ENCODE measurements around the gene KIAA1191.

The KIAA1191 gene

DNA sequence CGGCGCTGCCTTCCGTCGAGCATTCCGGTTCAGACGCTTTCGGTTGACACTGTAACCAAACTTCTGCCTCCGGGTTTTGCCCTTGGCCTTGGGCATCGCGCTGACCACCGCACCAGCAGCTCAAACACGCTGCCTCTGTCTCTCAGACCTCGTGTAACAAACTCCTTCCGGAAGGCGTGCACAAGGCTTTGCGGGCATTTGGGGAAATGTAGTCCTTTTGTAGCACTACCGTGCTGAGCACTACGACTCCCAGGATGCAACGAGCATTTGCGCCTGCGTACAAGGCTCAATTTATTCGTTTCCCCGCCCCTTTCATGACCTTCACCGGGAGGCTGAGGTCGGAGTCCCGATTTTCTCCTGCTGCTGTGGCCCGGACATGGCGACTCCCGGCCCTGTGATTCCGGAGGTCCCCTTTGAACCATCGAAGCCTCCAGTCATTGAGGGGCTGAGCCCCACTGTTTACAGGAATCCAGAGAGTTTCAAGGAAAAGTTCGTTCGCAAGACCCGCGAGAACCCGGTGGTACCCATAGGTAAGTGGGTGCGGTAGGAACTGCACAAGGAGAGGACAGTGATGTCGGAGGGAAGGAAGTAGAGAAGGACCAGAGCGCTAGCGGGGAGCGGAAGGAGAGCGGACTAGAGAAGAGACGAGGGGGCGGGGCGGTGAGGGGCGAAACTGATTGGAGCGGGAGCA, 27.0 kb upstream of the KIAA1191 start, which contains the start of the genes HIGD2A and NOP16:
Gene HIGD2A (plus strand): TSS at position 308 of the 691 bp plus-strand sequence. CDS start 69 bp downstream, at position 377.
Gene NOP16 (minus strand): TSS at position 155 of the 691 bp plus-strand sequence. CDS start 59 bp downstream, at position 96.
- H2AK5ac ChIP-seq (ENCODE audit: low read depth, low read length) = no peak within 1 kb of the TSS
- H3K18ac ChIP-seq (ENCODE audit: low read length) = peak within 1 kb of the TSS; percentile 76
- H3K9me3 ChIP-seq (replicated peaks in 1 of 2; ENCODE audit: control insufficient read depth in 2 of 2, insufficient read depth in 1 of 2, low read depth in 1 of 2, low read length in 2 of 2) = no peaks in the 10 kb centered on the region
- peaks cover 13 to 65% of the 10 kb centered on the region in 2 donors for H3K36me3 ChIP-seq (replicated peaks in 1 of 2; ENCODE audit: control insufficient read depth in 2 of 2, insufficient read depth in 2 of 2, low read length in 2 of 2)
- peak within 1 kb of the TSS; percentile 98 for H3K4me2 ChIP-seq (ENCODE audit: insufficient read depth, low read length, poor library complexity, severe bottlenecking)
- H3K23ac ChIP-seq (ENCODE audit: low read depth, low read length, poor library complexity) = peak within 1 kb of the TSS; percentile 70
- no peak within 1 kb of the TSS for H2BK120ac ChIP-seq (ENCODE audit: low read depth, low read length)
- H4K91ac ChIP-seq (ENCODE audit: low read depth, low read length, poor library complexity) = no peak within 1 kb of the TSS
- peak within 1 kb of the TSS; percentile 84 to 89 for H3K4me3 ChIP-seq (ENCODE audit: low read length in 2 of 2)
- peak within 1 kb of the TSS; percentile 83 for H2BK5ac ChIP-seq (ENCODE audit: low read length)
- H2BK15ac ChIP-seq (ENCODE audit: low read length) = peak within 1 kb of the TSS; percentile 30
- H3K27ac ChIP-seq (replicated peaks; ENCODE audit: low read length) = peak within 1 kb of the TSS; percentile 90
- H3K27me3 ChIP-seq (ENCODE audit: control insufficient read depth in 3 of 3, insufficient read depth in 3 of 3, low read depth in 1 of 3, low read length in 3 of 3) = no peaks in the 10 kb centered on the region
- peak; percentile 98 for DNase-seq (ENCODE audit: low spot score)
- no peak within 1 kb of the TSS for H2BK12ac ChIP-seq (ENCODE audit: low read length)
- H3K9ac ChIP-seq (ENCODE audit: low read depth, low read length, poor library complexity) = peak within 1 kb of the TSS; percentile 97
- H3K4me1 ChIP-seq (ENCODE audit: control insufficient read depth in 2 of 2, insufficient read depth in 1 of 2, low read depth in 1 of 2, low read length in 2 of 2) = peaks cover 1 to 10% of the 10 kb centered on the region in 2 donors
- peak within 1 kb of the TSS; percentile 92 for H2AFZ ChIP-seq (ENCODE audit: low read length)
- peaks cover 3% of the 10 kb centered on the region for H3K79me1 ChIP-seq (ENCODE audit: low read depth, low read length)
- peak within 1 kb of the TSS; percentile 49 for H3K14ac ChIP-seq (ENCODE audit: low read length)
- WGBS, 2 donors (ENCODE audit: extremely low coverage in 2 of 2, insufficient read length in 2 of 2, insufficient replicate concordance in 1 of 2) = no CpG with 5 or more reads among the region's 47 CpGs
- H4K8ac ChIP-seq (ENCODE audit: low read depth, low read length) = no peak within 1 kb of the TSS
- no peak within 1 kb of the TSS for H3K4ac ChIP-seq (ENCODE audit: low read length)

DNA sequence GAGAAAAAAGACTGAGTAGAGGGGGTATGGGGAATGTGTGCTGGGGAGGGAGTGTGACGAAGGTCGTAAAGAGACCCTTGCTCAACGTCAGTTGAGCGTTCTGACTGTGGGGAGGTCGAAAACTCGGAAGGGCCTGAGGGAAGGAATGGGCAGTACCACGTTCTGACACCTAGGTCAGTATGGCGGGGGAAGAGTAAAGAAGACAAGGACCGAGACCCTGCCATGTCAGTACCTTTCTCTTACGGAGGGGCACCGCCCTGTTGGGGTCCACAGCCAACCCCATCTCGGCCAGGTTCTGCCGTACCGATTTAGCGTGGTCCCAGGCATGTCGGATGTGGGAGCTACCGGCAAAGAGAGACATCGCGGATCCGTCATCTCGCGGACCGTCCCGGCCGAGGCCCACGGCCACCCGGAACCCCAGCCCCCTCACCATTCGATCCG, 26.5 kb upstream of the KIAA1191 start:
- H3K9me3 ChIP-seq (replicated peaks in 1 of 2; ENCODE audit: control insufficient read depth in 2 of 2, insufficient read depth in 1 of 2, low read depth in 1 of 2, low read length in 2 of 2) = no peaks in the 10 kb centered on the region
- peak overlapping the region; percentile 98 for H3K4me2 ChIP-seq (ENCODE audit: insufficient read depth, low read length, poor library complexity, severe bottlenecking)
- no peak overlapping the region for H3K18ac ChIP-seq (ENCODE audit: low read length)
- no peak overlapping the region for H2BK5ac ChIP-seq (ENCODE audit: low read length)
- H2AFZ ChIP-seq (ENCODE audit: low read length) = peak overlapping the region; percentile 92
- H3K4ac ChIP-seq (ENCODE audit: low read length) = no peak overlapping the region
- peak overlapping the region; percentile 82 for H3K9ac ChIP-seq (ENCODE audit: low read depth, low read length, poor library complexity)
- H3K27ac ChIP-seq (replicated peaks; ENCODE audit: low read length) = no peak overlapping the region
- H2BK12ac ChIP-seq (ENCODE audit: low read length) = no peak overlapping the region
- H3K4me3 ChIP-seq (ENCODE audit: low read length in 2 of 2) = peak overlapping the region; percentile 84 to 88
- no peak for DNase-seq (ENCODE audit: low spot score)
- peaks cover 1 to 10% of the 10 kb centered on the region in 2 donors for H3K4me1 ChIP-seq (ENCODE audit: control insufficient read depth in 2 of 2, insufficient read depth in 1 of 2, low read depth in 1 of 2, low read length in 2 of 2)
- peak overlapping the region; percentile 49 for H3K14ac ChIP-seq (ENCODE audit: low read length)
- no peaks in the 10 kb centered on the region for H3K27me3 ChIP-seq (ENCODE audit: control insufficient read depth in 3 of 3, insufficient read depth in 3 of 3, low read depth in 1 of 3, low read length in 3 of 3)
- no peak overlapping the region for H2BK15ac ChIP-seq (ENCODE audit: low read length)
- H4K91ac ChIP-seq (ENCODE audit: low read depth, low read length, poor library complexity) = no peak overlapping the region
- H3K23ac ChIP-seq (ENCODE audit: low read depth, low read length, poor library complexity) = no peak overlapping the region
- H3K79me1 ChIP-seq (ENCODE audit: low read depth, low read length) = peaks cover 3% of the 10 kb centered on the region
- no peak overlapping the region for H2AK5ac ChIP-seq (ENCODE audit: low read depth, low read length)
- no peak overlapping the region for H2BK120ac ChIP-seq (ENCODE audit: low read depth, low read length)
- no peak overlapping the region for H4K8ac ChIP-seq (ENCODE audit: low read depth, low read length)
- no CpG with 5 or more reads among the region's 29 CpGs for WGBS, 2 donors (ENCODE audit: extremely low coverage in 2 of 2, insufficient read length in 2 of 2, insufficient replicate concordance in 1 of 2)
- H3K36me3 ChIP-seq (replicated peaks in 1 of 2; ENCODE audit: control insufficient read depth in 2 of 2, insufficient read depth in 2 of 2, low read length in 2 of 2) = peaks cover 18 to 66% of the 10 kb centered on the region in 2 donors

DNA sequence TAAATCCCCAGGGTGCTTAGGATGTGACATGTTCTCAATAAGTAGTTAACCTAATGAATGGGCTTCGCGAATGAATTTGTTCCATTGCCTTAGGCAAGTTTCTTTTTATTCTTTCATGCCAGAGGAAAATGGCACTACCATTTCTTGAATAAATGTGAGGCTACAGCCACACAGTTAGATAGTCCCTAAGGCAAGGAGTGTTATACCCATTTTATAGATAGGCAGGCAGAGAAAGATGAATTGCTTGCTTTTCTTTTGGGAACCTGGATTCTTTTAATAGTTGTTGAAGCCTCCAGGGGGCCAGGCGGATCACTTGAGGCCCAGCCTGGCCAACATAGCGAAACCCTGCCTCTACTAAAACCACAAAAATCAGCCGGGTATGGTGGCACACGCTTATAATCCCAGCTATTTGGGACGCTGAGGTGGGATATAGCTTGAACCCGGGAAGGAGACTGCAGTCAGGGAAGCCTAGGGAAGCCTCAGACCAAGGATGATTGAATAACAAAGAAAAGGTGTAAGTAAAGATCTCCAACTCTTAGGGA, 25.9 kb upstream of the KIAA1191 start:
- Histone ChIP-seq H4K91ac (ENCODE audit: low read depth, low read length, poor library complexity) (no peak overlapping the region), H3K14ac (ENCODE audit: low read length) (no peak overlapping the region), H2BK15ac (ENCODE audit: low read length) (no peak overlapping the region), H3K4me3 (ENCODE audit: low read length in 2 of 2) (peak overlapping the region; percentile 46 to 84), H2BK12ac (ENCODE audit: low read length) (no peak overlapping the region), H2BK5ac (ENCODE audit: low read length) (no peak overlapping the region), H3K4me2 (ENCODE audit: insufficient read depth, low read length, poor library complexity, severe bottlenecking) (peak overlapping the region; percentile 98), H4K8ac (ENCODE audit: low read depth, low read length) (no peak overlapping the region), H2AFZ (ENCODE audit: low read length) (peak overlapping the region; percentile 92), H3K36me3 (replicated peaks in 1 of 2; ENCODE audit: control insufficient read depth in 2 of 2, insufficient read depth in 2 of 2, low read length in 2 of 2) (peaks cover 19 to 67% of the 10 kb centered on the region in 2 donors), H3K27me3 (ENCODE audit: control insufficient read depth in 3 of 3, insufficient read depth in 3 of 3, low read depth in 1 of 3, low read length in 3 of 3) (no peaks in the 10 kb centered on the region), H3K9me3 (replicated peaks in 1 of 2; ENCODE audit: control insufficient read depth in 2 of 2, insufficient read depth in 1 of 2, low read depth in 1 of 2, low read length in 2 of 2) (no peaks in the 10 kb centered on the region), H2AK5ac (ENCODE audit: low read depth, low read length) (no peak overlapping the region), H3K79me1 (ENCODE audit: low read depth, low read length) (peaks cover 3% of the 10 kb centered on the region), H3K4me1 (ENCODE audit: control insufficient read depth in 2 of 2, insufficient read depth in 1 of 2, low read depth in 1 of 2, low read length in 2 of 2) (peaks cover 1 to 10% of the 10 kb centered on the region in 2 donors), H3K9ac (ENCODE audit: low read depth, low read length, poor library complexity) (no peak overlapping the region), H3K23ac (ENCODE audit: low read depth, low read length, poor library complexity) (no peak overlapping the region), H3K18ac (ENCODE audit: low read length) (no peak overlapping the region), H3K27ac (replicated peaks; ENCODE audit: low read length) (no peak overlapping the region), H2BK120ac (ENCODE audit: low read depth, low read length) (no peak overlapping the region), H3K4ac (ENCODE audit: low read length) (no peak overlapping the region)
- WGBS, 2 donors (ENCODE audit: extremely low coverage in 2 of 2, insufficient read length in 2 of 2, insufficient replicate concordance in 1 of 2) = no CpG with 5 or more reads among the region's 8 CpGs
- DNase-seq (ENCODE audit: low spot score) = no peak

DNA sequence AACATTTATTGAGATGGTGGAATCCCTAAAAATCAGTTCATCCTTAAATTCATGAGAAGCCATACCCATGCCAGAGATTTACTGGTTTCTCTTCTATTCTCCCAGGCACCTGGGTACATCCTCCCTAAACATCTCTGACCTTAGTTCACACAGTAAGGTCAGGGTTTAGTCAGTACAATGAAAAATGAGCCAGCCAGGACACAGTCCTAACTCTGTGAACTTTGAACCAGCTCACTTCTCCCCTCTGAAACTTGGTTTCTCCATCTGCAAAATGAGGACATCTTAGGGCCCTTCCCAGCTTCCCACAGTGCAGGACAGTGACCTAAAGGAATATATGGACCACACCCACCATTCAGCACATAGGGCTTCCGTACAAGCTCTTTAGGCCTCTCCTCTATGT, 24.9 kb upstream of the KIAA1191 start:
- Histone ChIP-seq H3K27me3 (ENCODE audit: control insufficient read depth in 3 of 3, insufficient read depth in 3 of 3, low read depth in 1 of 3, low read length in 3 of 3) (no peaks in the 10 kb centered on the region), H2AFZ (ENCODE audit: low read length) (no peak overlapping the region), H3K4ac (ENCODE audit: low read length) (no peak overlapping the region), H2BK5ac (ENCODE audit: low read length) (no peak overlapping the region), H3K36me3 (replicated peaks in 1 of 2; ENCODE audit: control insufficient read depth in 2 of 2, insufficient read depth in 2 of 2, low read length in 2 of 2) (peaks cover 23 to 67% of the 10 kb centered on the region in 2 donors), H3K23ac (ENCODE audit: low read depth, low read length, poor library complexity) (no peak overlapping the region), H2BK15ac (ENCODE audit: low read length) (no peak overlapping the region), H2BK12ac (ENCODE audit: low read length) (no peak overlapping the region), H3K4me1 (ENCODE audit: control insufficient read depth in 2 of 2, insufficient read depth in 1 of 2, low read depth in 1 of 2, low read length in 2 of 2) (peaks cover 1 to 10% of the 10 kb centered on the region in 2 donors), H3K4me2 (ENCODE audit: insufficient read depth, low read length, poor library complexity, severe bottlenecking) (no peak overlapping the region), H3K9ac (ENCODE audit: low read depth, low read length, poor library complexity) (no peak overlapping the region), H3K18ac (ENCODE audit: low read length) (no peak overlapping the region), H3K9me3 (replicated peaks in 1 of 2; ENCODE audit: control insufficient read depth in 2 of 2, insufficient read depth in 1 of 2, low read depth in 1 of 2, low read length in 2 of 2) (no peaks in the 10 kb centered on the region), H3K79me1 (ENCODE audit: low read depth, low read length) (peaks cover 3% of the 10 kb centered on the region), H4K91ac (ENCODE audit: low read depth, low read length, poor library complexity) (no peak overlapping the region), H2BK120ac (ENCODE audit: low read depth, low read length) (no peak overlapping the region), H3K4me3 (ENCODE audit: low read length in 2 of 2) (no peak overlapping the region), H3K14ac (ENCODE audit: low read length) (no peak overlapping the region), H2AK5ac (ENCODE audit: low read depth, low read length) (no peak overlapping the region), H3K27ac (replicated peaks; ENCODE audit: low read length) (no peak overlapping the region), H4K8ac (ENCODE audit: low read depth, low read length) (no peak overlapping the region)
- no peak for DNase-seq (ENCODE audit: low spot score)
- WGBS, 2 donors (ENCODE audit: extremely low coverage in 2 of 2, insufficient read length in 2 of 2, insufficient replicate concordance in 1 of 2) = no CpG with 5 or more reads among the region's 1 CpG
